Rectal smooth muscle tissue (tissue), 1 donor: Measurements from ENCODE around the gene PRR18.

ENCODE experiments used
- H3K27ac ChIP-seq: one replicate; pipeline ENCODE4 v1.7.0; 2013; ENCODE audit warnings: low read depth, low read length, inconsistent platforms
- H3K27me3 ChIP-seq: one replicate; pipeline ENCODE4 v1.7.0; 2013; ENCODE audit warnings: low read length; ENCODE audit not compliant: control insufficient read depth, insufficient read depth
- H3K36me3 ChIP-seq: one replicate; pipeline ENCODE4 v1.7.0; 2013; ENCODE audit warnings: low read length; ENCODE audit not compliant: control insufficient read depth, insufficient read depth
- H3K4me1 ChIP-seq: one replicate; pipeline ENCODE4 v1.7.0; 2013; ENCODE audit warnings: low read length; ENCODE audit not compliant: control insufficient read depth, insufficient read depth
- H3K4me3 ChIP-seq: one replicate; pipeline ENCODE4 v1.7.0; 2013; ENCODE audit warnings: low read length
- H3K9ac ChIP-seq: one replicate; pipeline ENCODE4 v1.7.0; 2013; ENCODE audit warnings: low read length

Gene PRR18

DNA sequence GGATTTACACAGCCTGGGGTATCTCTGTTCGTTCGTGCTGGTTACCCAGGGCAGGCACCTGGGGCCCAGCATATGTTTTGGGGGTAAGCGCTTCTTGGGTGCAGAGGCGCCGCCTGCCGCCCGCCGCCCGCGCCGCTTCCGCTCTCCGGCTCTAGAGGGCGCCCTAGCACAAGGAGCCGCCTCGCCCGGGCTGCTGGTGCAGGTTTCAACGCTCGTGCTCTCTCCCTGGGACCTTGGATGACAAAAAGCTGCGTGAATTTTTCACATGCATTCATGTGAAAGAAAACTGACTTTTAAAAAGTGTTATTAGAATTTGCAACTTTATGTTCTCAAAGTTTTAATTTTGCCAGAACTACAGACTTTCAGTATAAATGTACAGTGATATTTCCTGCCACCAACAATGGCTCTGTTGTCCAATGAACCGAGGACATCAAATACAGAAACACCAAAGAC lies 32.5 kb downstream of the PRR18 start:
- no peak overlapping the region for H3K4me3 ChIP-seq
- H3K4me1 ChIP-seq = no peaks in the 10 kb centered on the region
- no peak overlapping the region for H3K9ac ChIP-seq
- no peak overlapping the region for H3K27ac ChIP-seq
- H3K27me3 ChIP-seq = no peaks in the 10 kb centered on the region
- H3K36me3 ChIP-seq = no peaks in the 10 kb centered on the region

DNA sequence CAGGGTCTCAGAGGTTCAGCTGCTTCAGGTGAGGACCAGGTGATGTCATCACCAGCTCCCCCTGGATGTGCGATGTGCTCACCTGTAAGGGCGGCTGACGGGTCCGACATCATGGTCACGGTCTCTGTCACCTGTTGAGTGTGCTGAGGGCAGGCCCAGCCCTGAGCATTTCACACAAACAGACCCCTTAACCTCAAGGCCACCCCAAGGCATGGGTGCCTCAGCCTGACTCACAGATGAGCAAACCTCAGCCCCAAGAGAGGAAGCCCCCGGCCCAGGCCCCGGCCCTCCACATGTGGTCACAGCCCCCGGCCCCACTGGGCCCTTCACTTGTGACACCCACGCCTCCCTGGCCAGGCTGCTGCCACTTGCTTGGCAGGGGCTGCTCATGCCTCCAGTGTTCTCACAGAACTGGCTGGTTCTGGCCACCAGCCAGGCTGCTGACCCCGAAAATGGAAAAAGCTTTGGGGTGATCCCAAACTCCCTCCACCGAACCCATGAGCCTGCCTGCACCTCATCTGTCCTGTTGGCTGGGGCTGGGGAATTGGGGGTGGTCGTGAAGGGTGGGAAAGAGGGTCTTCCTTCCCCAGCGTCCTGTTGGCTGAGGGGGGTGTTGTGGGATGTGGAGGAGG lies 33.3 kb downstream of the PRR18 start:
- no peak overlapping the region for H3K4me3 ChIP-seq
- H3K9ac ChIP-seq = no peak overlapping the region
- H3K27me3 ChIP-seq = no peaks in the 10 kb centered on the region
- H3K36me3 ChIP-seq = no peaks in the 10 kb centered on the region
- no peaks in the 10 kb centered on the region for H3K4me1 ChIP-seq
- no peak overlapping the region for H3K27ac ChIP-seq

DNA sequence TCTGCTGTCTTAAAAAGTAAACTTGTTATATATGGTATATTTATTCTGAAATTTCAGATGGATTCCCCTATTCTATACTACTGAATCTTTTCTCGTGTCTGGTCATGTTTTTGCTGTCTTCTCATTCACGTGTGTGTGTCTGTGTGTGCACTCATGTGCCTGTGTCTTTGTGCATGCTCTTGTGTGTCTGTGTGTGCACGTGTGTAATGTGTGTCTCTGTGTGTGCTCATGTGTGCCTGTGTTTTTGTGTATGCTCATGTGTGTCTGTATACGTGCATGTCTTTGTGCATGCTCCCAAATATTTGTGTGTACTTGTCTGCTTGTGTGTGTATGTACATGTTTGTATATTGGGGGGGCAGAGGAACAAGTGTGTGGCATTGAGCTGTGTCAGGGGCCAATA lies 34.0 kb downstream of the PRR18 start:
- H3K27ac ChIP-seq = no peak overlapping the region
- H3K27me3 ChIP-seq = no peaks in the 10 kb centered on the region
- H3K9ac ChIP-seq = no peak overlapping the region
- no peak overlapping the region for H3K4me3 ChIP-seq
- H3K4me1 ChIP-seq = no peaks in the 10 kb centered on the region
- H3K36me3 ChIP-seq = no peaks in the 10 kb centered on the region

DNA sequence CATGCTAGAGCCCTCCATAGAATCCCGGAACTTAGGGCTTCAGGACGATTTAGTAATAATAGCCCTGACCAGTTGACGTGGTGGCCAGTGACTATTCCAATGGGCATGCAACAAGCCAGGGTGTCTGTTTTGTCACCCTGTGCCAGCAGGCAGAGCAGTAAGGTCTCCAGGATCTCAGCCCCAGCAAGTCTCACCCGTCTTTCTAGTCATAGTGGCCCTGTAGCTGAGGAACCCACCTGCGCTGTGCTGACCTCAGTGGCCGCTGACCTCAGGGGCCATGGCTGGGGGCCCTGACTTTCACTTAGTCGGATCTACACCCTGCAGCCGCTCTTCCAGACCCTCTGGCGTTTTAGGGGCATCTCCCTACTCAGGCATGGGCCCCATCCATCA lies 36.8 kb downstream of the PRR18 start:
- Histone ChIP-seq H3K36me3 (no peaks in the 10 kb centered on the region), H3K27me3 (no peaks in the 10 kb centered on the region)

DNA sequence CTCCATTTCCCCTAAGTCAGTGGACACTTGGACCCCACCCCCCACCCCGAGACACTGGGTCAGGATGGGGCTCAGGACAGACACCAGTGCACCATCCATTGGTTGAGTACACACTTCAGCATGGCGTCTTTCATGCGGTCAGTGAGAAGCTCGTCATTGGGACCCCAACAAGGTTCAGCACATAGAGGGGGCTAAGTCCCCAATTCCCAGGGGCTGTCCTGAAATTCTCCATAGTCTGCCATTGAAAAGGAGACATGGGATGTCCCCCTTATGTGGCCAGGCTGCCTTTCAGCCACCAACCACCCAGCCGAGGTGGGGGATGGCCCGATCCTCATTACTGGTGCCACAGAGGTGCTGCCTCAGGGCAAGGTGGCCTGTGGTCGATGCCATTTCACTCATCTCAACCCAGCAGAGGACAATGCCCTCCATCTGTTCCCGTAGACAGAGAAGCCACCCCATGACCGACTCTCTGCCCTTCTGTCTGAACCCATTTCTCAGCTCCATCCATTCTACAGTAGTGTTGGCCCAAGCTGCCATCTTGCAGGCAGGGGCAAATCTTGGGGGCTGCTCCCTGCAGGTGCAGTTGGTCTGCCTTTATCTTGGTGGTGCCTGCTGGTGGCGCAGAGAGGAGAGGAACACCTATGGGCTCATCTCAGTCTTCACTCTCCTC lies 37.4 kb downstream of the PRR18 start:
- Histone ChIP-seq H3K27me3 (no peaks in the 10 kb centered on the region), H3K36me3 (no peaks in the 10 kb centered on the region), H3K4me1 (no peaks in the 10 kb centered on the region), H3K9ac (no peak overlapping the region), H3K4me3 (no peak overlapping the region), H3K27ac (no peak overlapping the region)

More for the DNA sequence above, 36.8 kb downstream of the PRR18 start:
- H3K4me3 ChIP-seq = no peak overlapping the region
- H3K9ac ChIP-seq = no peak overlapping the region
- H3K27ac ChIP-seq = no peak overlapping the region
- H3K4me1 ChIP-seq = no peaks in the 10 kb centered on the region

DNA sequence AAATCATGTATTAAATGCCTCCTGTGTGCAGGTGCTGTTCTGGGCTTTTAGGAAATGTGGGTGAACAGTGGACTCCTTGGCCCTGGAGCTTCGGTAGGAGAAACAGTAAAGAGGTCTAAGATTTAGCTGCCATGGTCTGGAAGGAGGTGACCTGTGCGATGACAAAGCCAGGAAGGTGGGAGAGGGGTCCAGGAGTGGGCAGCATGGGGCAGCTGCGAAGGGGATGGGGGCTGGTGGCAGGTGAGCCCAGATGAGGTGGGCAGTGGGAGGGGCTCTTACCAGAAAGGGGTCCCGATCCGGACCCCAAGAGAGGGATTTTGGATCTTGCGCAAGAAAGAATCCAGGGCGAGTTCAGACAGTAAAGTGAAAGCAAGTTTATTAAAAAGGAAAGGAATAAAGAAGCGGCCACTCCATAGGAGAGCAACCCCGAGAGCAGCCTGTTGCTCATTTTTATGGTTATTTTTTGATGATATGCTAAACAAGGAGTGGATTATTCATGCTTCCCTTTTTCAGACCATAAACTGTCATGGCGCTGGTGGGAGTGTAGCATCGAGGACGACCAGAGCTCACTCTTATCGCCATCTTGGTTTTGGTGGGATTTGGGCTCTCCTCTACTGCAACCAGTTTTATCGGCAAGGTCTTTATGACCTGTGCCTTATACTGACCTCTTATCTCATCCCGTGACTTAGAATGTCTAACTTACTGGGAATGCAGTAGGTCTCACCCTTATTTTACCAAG lies 38.7 kb downstream of the PRR18 start:
- H3K4me3 ChIP-seq = no peak overlapping the region
- no peaks in the 10 kb centered on the region for H3K27me3 ChIP-seq
- no peak overlapping the region for H3K9ac ChIP-seq

DNA sequence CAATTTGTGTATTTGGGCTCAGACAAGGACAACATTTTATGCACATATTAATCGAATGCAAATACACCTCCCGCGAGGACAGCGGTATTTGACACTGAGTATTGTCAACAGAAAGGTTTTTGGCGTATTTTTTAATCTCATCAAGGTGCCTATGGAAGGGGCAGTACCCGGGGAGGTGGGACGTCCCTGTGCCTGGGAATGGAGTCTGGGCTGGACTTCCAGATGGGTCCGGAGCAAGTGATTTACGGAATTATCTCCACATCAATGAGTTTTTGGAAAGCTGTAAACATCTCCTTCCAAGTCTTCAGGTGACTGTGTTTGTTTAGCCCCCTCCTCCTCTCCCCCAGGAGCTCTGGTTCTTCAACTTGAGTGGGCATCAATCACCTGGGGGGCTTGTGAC lies 39.8 kb downstream of the PRR18 start:
- no peak overlapping the region for H3K4me3 ChIP-seq
- no peaks in the 10 kb centered on the region for H3K36me3 ChIP-seq
- H3K4me1 ChIP-seq = no peaks in the 10 kb centered on the region
- H3K27ac ChIP-seq = no peak overlapping the region
- H3K9ac ChIP-seq = no peak overlapping the region
- H3K27me3 ChIP-seq = no peaks in the 10 kb centered on the region

More for the DNA sequence above, 38.7 kb downstream of the PRR18 start:
- H3K27ac ChIP-seq = no peak overlapping the region
- H3K36me3 ChIP-seq = no peaks in the 10 kb centered on the region
- H3K4me1 ChIP-seq = no peaks in the 10 kb centered on the region

DNA sequence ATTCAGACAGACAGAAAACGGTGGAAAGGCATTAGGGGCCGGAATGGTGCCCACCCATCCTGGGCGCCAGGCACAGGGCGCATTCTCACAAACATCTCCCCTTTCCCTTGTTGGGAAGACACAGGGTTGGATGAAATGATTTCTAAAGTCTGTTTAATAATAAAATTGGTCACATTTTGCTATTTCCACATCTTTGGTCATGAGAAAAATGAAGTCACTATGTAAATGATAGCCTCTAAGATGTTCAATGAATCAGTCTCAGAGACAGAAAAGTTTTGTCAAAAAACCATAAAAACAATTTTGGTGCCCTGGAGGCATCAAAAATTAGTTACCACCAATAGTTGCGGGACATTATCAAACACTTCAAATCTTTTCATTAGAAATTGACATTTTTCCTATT lies 40.7 kb downstream of the PRR18 start:
- Histone ChIP-seq H3K4me1 (no peaks in the 10 kb centered on the region), H3K36me3 (no peaks in the 10 kb centered on the region), H3K27ac (no peak overlapping the region), H3K27me3 (no peaks in the 10 kb centered on the region), H3K9ac (no peak overlapping the region), H3K4me3 (no peak overlapping the region)

DNA sequence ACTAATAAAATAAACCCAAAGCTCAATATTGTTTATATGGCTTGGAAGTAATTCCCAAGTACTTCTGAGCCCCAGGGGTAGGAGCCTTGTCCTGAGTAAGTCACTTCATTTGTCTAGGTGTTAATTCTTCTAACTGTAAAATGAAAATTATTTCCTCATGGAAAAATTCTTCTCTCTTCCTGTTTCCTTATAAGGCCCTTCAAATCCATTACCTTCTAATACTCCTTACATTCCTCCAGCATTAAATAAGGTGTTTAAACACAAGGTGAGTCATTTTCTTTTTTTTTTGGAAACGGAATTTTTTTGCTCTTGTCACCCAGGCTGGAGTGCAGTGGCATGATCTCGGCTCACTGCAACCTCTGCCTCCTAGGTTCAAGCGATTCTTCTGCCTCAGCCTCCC lies 41.9 kb downstream of the PRR18 start:
- Histone ChIP-seq H3K4me1 (no peaks in the 10 kb centered on the region), H3K27ac (no peak overlapping the region), H3K36me3 (no peaks in the 10 kb centered on the region), H3K4me3 (no peak overlapping the region), H3K27me3 (no peaks in the 10 kb centered on the region), H3K9ac (no peak overlapping the region)

DNA sequence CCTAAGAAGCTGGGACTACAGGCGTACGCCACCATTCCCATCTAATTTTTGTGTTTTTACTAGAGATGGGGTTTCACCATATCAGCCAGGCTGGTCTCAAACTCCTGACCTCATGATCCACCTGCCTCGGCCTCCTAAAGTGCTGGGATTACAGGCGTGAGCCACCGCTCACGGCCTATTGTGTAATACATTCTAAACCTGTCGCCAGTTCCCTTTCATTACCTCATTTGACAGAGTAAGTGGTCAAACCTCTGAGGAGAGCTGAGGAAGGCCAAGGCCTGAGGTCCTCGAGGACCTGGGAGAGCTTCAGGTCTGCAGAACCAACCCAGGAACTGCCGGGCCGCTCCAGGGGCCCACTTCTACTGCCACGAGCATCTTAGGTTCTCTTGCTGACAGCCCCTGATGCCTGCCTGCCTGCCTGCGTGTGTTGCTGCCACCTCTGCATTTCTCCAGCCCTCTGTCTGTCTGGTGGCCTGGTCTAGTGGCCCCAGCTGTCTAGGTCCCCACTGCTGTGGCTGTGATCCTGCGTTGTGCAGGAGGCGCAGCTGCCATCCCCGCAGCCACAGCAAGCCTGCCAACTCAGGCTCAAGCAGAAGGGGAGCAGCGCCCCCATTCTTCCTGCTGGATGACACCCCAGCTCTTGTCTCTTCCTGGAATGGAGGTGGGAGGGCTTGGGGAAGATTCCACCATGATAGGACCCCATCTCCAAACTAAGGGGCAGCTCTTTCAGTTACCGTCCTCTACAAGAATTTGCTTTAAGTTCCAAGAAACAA lies 45.3 kb downstream of the PRR18 start:
- H3K27me3 ChIP-seq = no peaks in the 10 kb centered on the region
- H3K36me3 ChIP-seq = no peaks in the 10 kb centered on the region
- no peak overlapping the region for H3K9ac ChIP-seq
- H3K4me1 ChIP-seq = no peaks in the 10 kb centered on the region
- H3K4me3 ChIP-seq = no peak overlapping the region
- no peak overlapping the region for H3K27ac ChIP-seq

DNA sequence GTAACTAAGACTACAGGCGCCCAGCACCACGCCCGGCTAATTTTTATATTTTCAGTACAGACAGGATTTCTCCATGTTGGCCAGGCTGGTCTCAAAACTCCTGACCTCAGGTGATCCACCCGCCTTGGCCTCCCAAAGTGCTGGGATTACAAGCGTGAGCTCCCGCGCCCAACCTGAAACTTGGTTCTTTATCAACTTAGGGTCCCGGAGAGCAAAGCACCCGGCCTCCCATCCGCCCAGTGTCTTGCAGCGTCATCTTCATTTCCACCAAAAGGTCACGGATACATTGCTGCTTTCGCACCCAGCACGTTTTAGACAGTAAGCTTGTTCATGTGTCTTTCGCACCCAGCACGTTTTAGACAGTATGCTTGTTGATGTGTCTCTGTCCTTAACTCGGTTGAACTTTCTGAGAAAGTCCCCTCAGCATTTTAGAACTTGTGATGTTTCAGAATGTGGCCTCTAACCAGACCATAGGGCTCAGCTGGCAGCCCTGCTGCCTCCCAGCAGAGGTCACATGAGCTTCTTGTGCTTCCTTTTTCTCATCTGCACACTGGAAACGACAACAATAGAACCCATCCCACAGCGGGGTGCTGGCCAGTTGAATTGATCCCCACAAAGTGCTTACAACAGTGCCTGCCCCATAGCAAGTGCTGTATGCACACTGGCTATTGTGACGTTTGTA lies 48.8 kb downstream of the PRR18 start:
- H3K9ac ChIP-seq = no peak overlapping the region
- no peaks in the 10 kb centered on the region for H3K36me3 ChIP-seq
- no peak overlapping the region for H3K4me3 ChIP-seq
- no peaks in the 10 kb centered on the region for H3K27me3 ChIP-seq
- H3K4me1 ChIP-seq = no peaks in the 10 kb centered on the region
- no peak overlapping the region for H3K27ac ChIP-seq

DNA sequence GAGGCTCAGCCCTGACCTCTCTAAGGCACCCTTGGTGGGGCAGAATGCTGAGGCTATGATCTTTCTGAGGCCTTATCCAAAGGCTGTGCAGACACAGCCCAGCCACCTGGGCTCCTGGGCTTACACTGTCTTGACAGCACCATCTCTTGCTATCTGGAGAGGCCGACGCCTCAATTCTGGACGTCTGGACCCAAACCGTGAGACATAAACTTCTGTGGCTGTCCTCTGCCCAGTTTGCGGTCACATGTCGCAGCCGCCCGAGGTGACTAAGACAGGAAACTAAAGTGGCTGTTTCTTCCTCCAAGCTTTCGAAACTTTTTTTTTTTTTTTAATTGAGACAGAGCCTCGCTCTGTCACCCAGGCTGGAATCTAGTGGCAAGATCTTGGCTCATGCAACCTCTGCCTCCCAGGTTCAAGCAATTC lies 49.3 kb downstream of the PRR18 start:
- H3K27ac ChIP-seq = no peak overlapping the region
- H3K4me1 ChIP-seq = peaks cover 2% of the 10 kb centered on the region
- H3K27me3 ChIP-seq = no peaks in the 10 kb centered on the region
- no peak overlapping the region for H3K4me3 ChIP-seq
- H3K36me3 ChIP-seq = no peaks in the 10 kb centered on the region
- H3K9ac ChIP-seq = no peak overlapping the region
